G401 (cell line): ENCODE measurements around the gene VCAN. TPM values are rescaled to one million over a fixed set of nuclear protein-coding genes. Genes with fewer than 3 reads are reported as not detected.

Experiments used
- DNase-seq: peaks from one replicate; pipeline ENCODE4 v3.0.0-alpha.2; 2015; ENCODE audit warnings: low spot score
- in situ Hi-C: cut with HindIII; loops from 2 replicates; pipeline ENCODE4 v1.10.0; 2016; ENCODE audit warnings: low sequenced_read_pairs, mixed read lengths
- total RNA-seq: library from RNA; depleted of rRNA; stranded (reverse); fragments of >200 nt; shearing (Covaris generic); gene quantifications from 2 replicates; pipeline ENCODE4 v1.2.3, GENCODE V29; 2014

Gene VCAN
- total RNA-seq, 1 experiment from 2014 or later, result 27.1 TPM

- in situ Hi-C loops, result no loop called here
- DNase-seq, result no peak
These were observed 17.6 kb upstream of the VCAN start for GRCh38 chr5:83453937-83454336.

- no peak for DNase-seq
- in situ Hi-C loops, result no loop called here
These were observed 7.3 kb upstream of the VCAN start for GRCh38 chr5:83464261-83464660.

- no peak for DNase-seq
- in situ Hi-C loops, result no loop called here
These were observed 4.0 kb upstream of the VCAN start for GRCh38 chr5:83467371-83468035.

GRCh38 chr5:83469075-83469474 is 2.5 kb upstream of the VCAN start:
- no peak for DNase-seq
- in situ Hi-C loops, result no loop called here

- in situ Hi-C loops, result no loop called here
- DNase-seq, result no peak
These were observed 779 bp upstream of the VCAN start for GRCh38 chr5:83470526-83471404.

DNA sequence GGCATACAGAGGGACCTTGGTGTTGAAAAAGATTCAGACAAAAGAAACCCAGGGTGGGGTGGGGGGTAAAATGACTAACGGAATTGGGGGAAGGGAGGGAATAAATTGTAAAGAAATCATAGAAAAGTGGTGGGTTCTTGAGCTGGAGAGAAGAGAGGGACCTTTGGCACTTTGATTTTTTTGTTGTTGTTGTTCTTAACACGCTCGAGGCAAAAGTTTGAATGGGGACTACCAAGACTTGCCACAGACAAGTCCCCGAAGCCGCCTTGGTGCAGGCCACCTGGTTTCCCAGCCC is 616 bp downstream of the VCAN start:
- DNase-seq, result no peak
- in situ Hi-C loops, result no loop called here

DNA sequence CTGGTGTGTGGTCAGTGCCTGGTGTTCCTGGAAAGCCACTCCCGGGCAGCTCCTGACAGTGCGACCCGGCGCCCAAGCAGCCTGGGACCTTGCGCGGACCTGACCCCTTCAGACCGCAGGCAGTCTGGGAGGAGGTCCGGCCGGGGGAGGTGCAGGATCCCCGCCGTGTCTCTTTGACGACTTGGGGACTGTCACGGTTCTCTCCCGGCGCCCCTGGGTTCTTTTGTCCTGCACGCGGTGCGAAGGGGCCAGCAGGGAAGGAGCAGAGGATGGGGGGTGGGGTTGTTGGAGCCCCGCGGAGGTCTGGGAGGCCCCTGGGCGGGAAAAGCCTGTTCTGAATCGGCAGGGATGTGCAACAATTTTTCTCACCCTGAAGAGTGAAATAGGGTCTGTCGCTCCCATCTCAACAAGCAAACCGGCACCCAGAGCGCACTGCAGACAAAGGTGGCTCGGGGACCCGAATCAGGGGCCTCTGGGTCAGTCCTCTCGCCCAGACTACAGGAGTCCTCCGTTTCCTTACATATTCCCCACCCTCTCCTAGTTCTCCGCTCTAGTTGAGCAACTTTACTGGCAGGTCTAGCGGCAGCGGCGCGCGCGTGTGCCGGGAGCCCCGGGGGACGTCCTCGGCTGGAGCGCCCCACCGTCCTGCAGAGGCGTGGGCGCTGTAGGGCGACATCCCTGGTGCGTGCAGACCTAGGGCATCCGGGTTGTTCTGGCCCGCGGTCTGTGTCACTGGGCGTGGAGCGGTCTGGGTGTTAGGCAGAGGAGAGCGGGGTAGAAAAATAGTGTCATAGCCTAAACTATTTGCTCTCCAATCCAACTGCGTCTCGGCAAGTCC is 1.2 kb downstream of the VCAN start:
- DNase-seq, result no peak
- in situ Hi-C loops, result no loop called here

GRCh38 chr5:83473346-83474160 is 2.0 kb downstream of the VCAN start:
- in situ Hi-C loops, result no loop called here
- DNase-seq, result peak; percentile 75

GRCh38 chr5:83474161-83474796 is 2.7 kb downstream of the VCAN start:
- in situ Hi-C loops, result no loop called here
- DNase-seq, result peak; percentile 39

DNA sequence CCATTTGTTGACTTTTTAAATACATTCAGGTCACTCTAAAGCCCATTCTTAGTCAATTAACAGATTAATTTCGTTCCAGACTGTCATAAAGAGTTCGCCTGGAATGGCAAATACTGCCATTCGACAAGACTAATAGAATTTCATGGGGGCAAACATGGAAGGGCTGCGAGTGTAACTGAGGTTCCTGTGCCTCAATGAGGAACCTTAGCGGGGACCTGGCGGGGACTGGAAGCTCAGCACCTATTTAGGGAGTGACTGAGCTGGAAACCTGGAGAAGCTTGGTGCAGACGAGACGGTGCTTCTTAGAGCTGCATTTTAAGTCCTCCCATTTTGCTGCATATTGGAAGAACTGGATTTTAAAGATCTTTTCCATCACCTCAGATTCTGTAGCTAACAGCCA is 3.4 kb downstream of the VCAN start:
- in situ Hi-C loops, result no loop called here
- no peak for DNase-seq

GRCh38 chr5:83475391-83475863 is 3.9 kb downstream of the VCAN start:
- DNase-seq, result no peak
- in situ Hi-C loops, result no loop called here

- in situ Hi-C loops, result no loop called here
- DNase-seq, result no peak
These were observed 4.6 kb downstream of the VCAN start for GRCh38 chr5:83475935-83476814.

- DNase-seq, result no peak
- in situ Hi-C loops, result no loop called here
These were observed 11.4 kb downstream of the VCAN start for GRCh38 chr5:83482961-83483360.

GRCh38 chr5:83484294-83484693 is 12.8 kb downstream of the VCAN start:
- no peak for DNase-seq
- in situ Hi-C loops, result no loop called here

- in situ Hi-C loops, result no loop called here
- no peak for DNase-seq
These were observed 14.3 kb downstream of the VCAN start for GRCh38 chr5:83485842-83486241.

GRCh38 chr5:83487155-83487554 is 15.6 kb downstream of the VCAN start:
- DNase-seq, result no peak
- in situ Hi-C loops, result no loop called here

DNA sequence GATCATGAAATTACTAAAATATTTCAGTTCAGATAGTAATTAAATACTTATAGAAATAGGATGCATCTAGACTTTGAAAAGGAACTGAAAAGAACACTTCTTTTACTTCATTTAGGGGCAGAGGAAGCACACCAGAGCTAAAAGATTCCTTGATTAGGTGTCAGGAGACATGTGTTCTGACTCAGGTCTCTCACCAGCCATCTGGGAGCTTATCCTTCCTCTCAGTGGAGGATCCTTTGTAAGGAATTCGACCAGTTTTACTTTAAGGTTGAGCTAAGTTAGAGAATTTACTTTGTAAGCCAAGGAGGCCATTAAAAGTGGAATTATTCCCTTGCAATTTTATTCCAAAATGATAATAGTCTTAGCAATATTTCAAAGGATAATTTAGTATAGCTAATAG is 16.7 kb downstream of the VCAN start:
- in situ Hi-C loops, result no loop called here
- DNase-seq, result no peak

DNA sequence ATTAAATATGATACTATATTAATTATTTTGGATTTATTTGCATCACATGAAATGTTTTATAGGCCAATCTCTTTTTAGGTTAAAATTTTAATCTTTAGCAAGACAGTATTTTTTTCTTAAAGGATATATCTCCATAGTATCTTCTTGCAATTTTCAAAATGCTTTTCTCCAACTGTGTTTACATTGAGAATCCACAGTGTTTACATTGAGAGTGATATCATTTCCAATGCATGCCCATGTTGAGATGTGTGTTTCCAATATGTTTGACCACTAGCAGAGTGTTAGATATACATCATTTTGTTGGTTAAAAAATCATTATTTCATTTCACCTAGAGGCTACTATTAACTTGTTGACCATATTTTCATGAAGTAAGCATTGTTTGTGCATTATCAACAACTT is 17.3 kb downstream of the VCAN start:
- in situ Hi-C loops, result no loop called here
- no peak for DNase-seq
